NT2/D1 (cell line): ENCODE measurements around the gene RNF10.
"Not testable (repeated sequence)": the region's sequence is repeated elsewhere in the genome, so short reads cannot be mapped to it uniquely, and the experiment has no call there.

ENCODE experiments used
- DNase-seq: peaks from one replicate; pipeline ENCODE4 v3.0.0-alpha.2; 2011; ENCODE audit warnings: low read depth, low spot score
- H3K27me3 ChIP-seq: 2 replicates; pipeline ENCODE4 v1.6.0; 2011; ENCODE audit warnings: mild to moderate bottlenecking; ENCODE audit not compliant: insufficient read length, insufficient read depth
- H3K36me3 ChIP-seq: 2 replicates; pipeline ENCODE4 v1.6.1; 2011; ENCODE audit warnings: mild to moderate bottlenecking, low read length, mixed read lengths; ENCODE audit not compliant: insufficient read depth, insufficient read length
- H3K4me1 ChIP-seq: 2 replicates; pipeline ENCODE4 v1.5.1; 2011; ENCODE audit not compliant: insufficient read depth, insufficient read length
- H3K4me3 ChIP-seq: 2 replicates; pipeline ENCODE4 v1.5.1; 2011; ENCODE audit warnings: low read depth; ENCODE audit not compliant: insufficient read length
- H3K9ac ChIP-seq: 2 replicates; pipeline ENCODE4 v1.6.0; 2011; ENCODE audit warnings: low read depth; ENCODE audit not compliant: insufficient read length
- H3K9me3 ChIP-seq: 2 replicates; pipeline ENCODE4 v1.5.1; 2011; ENCODE audit warnings: mild to moderate bottlenecking, low read length; ENCODE audit not compliant: insufficient read depth
- SUZ12 ChIP-seq: IDR thresholded peaks from 2 replicates; pipeline ENCODE4 v1.6.1; 2011; ENCODE audit not compliant: insufficient read length, insufficient read depth; ENCODE audit errors: extremely low read depth
- YY1 ChIP-seq: IDR thresholded peaks from 2 replicates; pipeline ENCODE4 v1.6.1; 2011; ENCODE audit not compliant: insufficient read length, insufficient read depth
- ZNF274 ChIP-seq: IDR thresholded peaks from 2 replicates; pipeline ENCODE4 v1.6.1; 2011; ENCODE audit warnings: mild to moderate bottlenecking, low read depth, low read length

Gene RNF10

GRCh38 chr12:120599672-120600552 lies 65.8 kb downstream of the RNF10 start:
- H3K4me3 ChIP-seq = no peak overlapping the region
- no peak for DNase-seq
- H3K4me1 ChIP-seq = peaks cover 11% of the 10 kb centered on the region
- no peak for TF ChIP-seq SUZ12
- no peak overlapping the region for H3K9ac ChIP-seq
- no peaks in the 10 kb centered on the region for H3K9me3 ChIP-seq
- no peaks in the 10 kb centered on the region for H3K27me3 ChIP-seq
- no peaks in the 10 kb centered on the region for H3K36me3 ChIP-seq

GRCh38 chr12:120602416-120602815 lies 68.3 kb downstream of the RNF10 start:
- DNase-seq, H3K27me3 ChIP-seq: not testable (repeated sequence)

GRCh38 chr12:120610560-120610959 lies 76.4 kb downstream of the RNF10 start:
- no peaks in the 10 kb centered on the region; the same call in 1 of the 2 replicates for H3K9me3 ChIP-seq
- no peaks in the 10 kb centered on the region for H3K36me3 ChIP-seq
- no peaks in the 10 kb centered on the region for H3K4me1 ChIP-seq
- TF ChIP-seq ZNF274 (no peak), YY1 (no peak), SUZ12 (no peak)
- DNase-seq = no peak
- no peaks in the 10 kb centered on the region for H3K27me3 ChIP-seq
- no peak overlapping the region for H3K4me3 ChIP-seq
- no peak overlapping the region for H3K9ac ChIP-seq

More at GRCh38 chr12:120602416-120602815, 68.3 kb downstream of the RNF10 start:
- H3K9ac ChIP-seq, H3K36me3 ChIP-seq, H3K4me3 ChIP-seq, H3K9me3 ChIP-seq: not testable (repeated sequence)
- H3K4me1 ChIP-seq = peaks cover 11% of the 10 kb centered on the region

GRCh38 chr12:120611534-120611933 lies 77.4 kb downstream of the RNF10 start:
- not testable (repeated sequence) for H3K9me3 ChIP-seq, H3K4me1 ChIP-seq, H3K4me3 ChIP-seq, H3K9ac ChIP-seq, H3K27me3 ChIP-seq, H3K36me3 ChIP-seq, DNase-seq

- H3K9me3 ChIP-seq = no peaks in the 10 kb centered on the region
- no peaks in the 10 kb centered on the region for H3K36me3 ChIP-seq
- no peak overlapping the region for H3K9ac ChIP-seq
- no peak overlapping the region for H3K4me3 ChIP-seq
- TF ChIP-seq YY1 (no peak), SUZ12 (no peak), ZNF274 (no peak)
- H3K4me1 ChIP-seq = peaks cover 4% of the 10 kb centered on the region
- no peak for DNase-seq
- H3K27me3 ChIP-seq = no peaks in the 10 kb centered on the region
These were observed 80.7 kb downstream of the RNF10 start for GRCh38 chr12:120614848-120615247.

GRCh38 chr12:120617193-120617592 lies 83.0 kb downstream of the RNF10 start:
- H3K4me1 ChIP-seq, H3K9me3 ChIP-seq, DNase-seq, H3K27me3 ChIP-seq, H3K4me3 ChIP-seq, H3K9ac ChIP-seq, H3K36me3 ChIP-seq: not testable (repeated sequence)

GRCh38 chr12:120617767-120618166 lies 83.6 kb downstream of the RNF10 start:
- not testable (repeated sequence) for H3K36me3 ChIP-seq, H3K9me3 ChIP-seq, H3K9ac ChIP-seq, H3K4me3 ChIP-seq, H3K27me3 ChIP-seq, DNase-seq, H3K4me1 ChIP-seq

- Histone ChIP-seq H3K4me3 (no peak overlapping the region), H3K36me3 (no peaks in the 10 kb centered on the region), H3K27me3 (no peaks in the 10 kb centered on the region), H3K4me1 (peaks cover 4% of the 10 kb centered on the region), H3K9me3 (no peaks in the 10 kb centered on the region), H3K9ac (no peak overlapping the region)
- TF ChIP-seq SUZ12 (no peak), YY1 (no peak), ZNF274 (no peak)
- DNase-seq = no peak
These were observed 84.9 kb downstream of the RNF10 start for GRCh38 chr12:120618954-120619615.
